Endodermal cell (in vitro differentiated cells): ENCODE data around the gene CPNE2. TPM values are rescaled to one million over a fixed set of nuclear protein-coding genes. Genes with fewer than 3 reads are reported as not detected.

ENCODE experiments used
- DNase-seq: peaks from one replicate; pipeline ENCODE4 v3.0.0-alpha.2; 2017
- H3K27ac ChIP-seq: 2 replicates; pipeline ENCODE4 v1.5.1; 2013; ENCODE audit warnings: mild to moderate bottlenecking, low read depth, low read length, moderate library complexity
- H3K27me3 ChIP-seq: 2 replicates; pipeline ENCODE4 v1.6.1; 2013; ENCODE audit warnings: mild to moderate bottlenecking, low read length, moderate library complexity; ENCODE audit not compliant: insufficient read depth, control insufficient read depth, poor library complexity, severe bottlenecking
- H3K36me3 ChIP-seq: 2 replicates; pipeline ENCODE4 v1.7.0; 2013; ENCODE audit warnings: mild to moderate bottlenecking, low read length, moderate library complexity; ENCODE audit not compliant: control insufficient read depth, insufficient read depth
- H3K4me1 ChIP-seq: one replicate; pipeline ENCODE4 v1.7.0; 2013; ENCODE audit warnings: low read length; ENCODE audit not compliant: control insufficient read depth, insufficient read depth
- H3K4me3 ChIP-seq: 2 replicates; pipeline ENCODE4 v1.5.1; 2013; ENCODE audit warnings: mild to moderate bottlenecking, low read length, moderate library complexity
- H3K9ac ChIP-seq: 2 replicates; pipeline ENCODE4 v1.6.1; 2013; ENCODE audit warnings: mild to moderate bottlenecking, low read length, moderate library complexity; ENCODE audit not compliant: poor library complexity, severe bottlenecking; ENCODE audit errors: extremely low read depth
- H3K9me3 ChIP-seq: 2 replicates; pipeline ENCODE4 v1.6.1; 2013; ENCODE audit warnings: mild to moderate bottlenecking, low read length, moderate library complexity; ENCODE audit not compliant: control insufficient read depth
- H3K27ac Mint-ChIP-seq: 2 replicates; pipeline ENCODE4 v1.8.0; 2020; ENCODE audit warnings: mixed read lengths
- H3K27me3 Mint-ChIP-seq: 2 replicates; pipeline ENCODE4 v1.8.0; 2021; ENCODE audit warnings: mild to moderate bottlenecking, mixed read lengths; ENCODE audit not compliant: insufficient read depth
- H3K36me3 Mint-ChIP-seq: 2 replicates; pipeline ENCODE4 v1.8.0; 2020; ENCODE audit warnings: low read depth, mixed read lengths
- H3K4me1 Mint-ChIP-seq: 2 replicates; pipeline ENCODE4 v1.8.0; 2020; ENCODE audit warnings: mixed read lengths
- H3K4me3 Mint-ChIP-seq: 2 replicates; pipeline ENCODE4 v1.8.0; 2020; ENCODE audit warnings: mild to moderate bottlenecking, moderate library complexity, mixed read lengths
- H3K9me3 Mint-ChIP-seq: 2 replicates; pipeline ENCODE4 v1.8.0; 2020; ENCODE audit warnings: mild to moderate bottlenecking, mixed read lengths
- CTCF ChIP-seq: fragments of 200-600 bp; sonication (generic); conservative IDR thresholded peaks from 2 replicates; pipeline ENCODE4 v1.5.0; 2021; ENCODE audit warnings: antibody characterized with exemption, mild to moderate bottlenecking
- WGBS, 2 experiments: methylation state at CpG; one replicate each; pipeline versions ENCODE4 v1.1.5 to v1.1.7; 2013; ENCODE audit warnings: missing lambda C conversion rate in 2 of 2, mixed read lengths in 1 of 2; ENCODE audit not compliant: insufficient coverage in 1 of 2, insufficient read length in 1 of 2; 5-methylcytosine and 5-hydroxymethylcytosine counted together
- total RNA-seq, 2 donors: library from RNA; stranded (reverse); fragmentation: NEBNext Ultra II Directional in 1 of 2; extraction: Animal tissue kit (Norgen Biotek cat#: 25700) in 1 of 2; gene quantifications; 2 replicates in 1 of 2; 3 replicates in 1 of 2; pipeline ENCODE4 v1.2.1, GENCODE V29; 2021

Gene CPNE2
- total RNA-seq, 2 donors from 2014 or later, result 12.3 to 16.6 TPM

GRCh38 chr16:57058291-57058861 is 34.0 kb upstream of the CPNE2 start:
- no peaks in the 10 kb centered on the region for H3K9me3 Mint-ChIP-seq

GRCh38 chr16:57060323-57061083 is 31.9 kb upstream of the CPNE2 start:
- Histone ChIP-seq H3K9ac (no peak overlapping the region), H3K4me1 (no peaks in the 10 kb centered on the region), H3K27me3 (no peaks in the 10 kb centered on the region), H3K4me3 (no peak overlapping the region), H3K9me3 (no peaks in the 10 kb centered on the region), H3K36me3 (no peaks in the 10 kb centered on the region), H3K27ac (no peak overlapping the region)
- 87 to 91% methylated on average over 5 to 9 of the region's 9 CpGs for WGBS, 2 experiments
- DNase-seq, result no peak
- H3K4me1 Mint-ChIP-seq, result no peaks in the 10 kb centered on the region
- no peak overlapping the region for H3K27ac Mint-ChIP-seq
- no peaks in the 10 kb centered on the region for H3K27me3 Mint-ChIP-seq
- no peak overlapping the region for H3K4me3 Mint-ChIP-seq
- no peak for TF ChIP-seq CTCF
- H3K36me3 Mint-ChIP-seq, result no peaks in the 10 kb centered on the region
- no peaks in the 10 kb centered on the region for H3K9me3 Mint-ChIP-seq

More at GRCh38 chr16:57058291-57058861, 34.0 kb upstream of the CPNE2 start:
- Mint-ChIP-seq H3K27ac (no peak overlapping the region), H3K4me3 (no peak overlapping the region), H3K36me3 (no peaks in the 10 kb centered on the region), H3K27me3 (no peaks in the 10 kb centered on the region), H3K4me1 (no peaks in the 10 kb centered on the region)
- Histone ChIP-seq H3K27ac (no peak overlapping the region), H3K36me3 (no peaks in the 10 kb centered on the region), H3K27me3 (no peaks in the 10 kb centered on the region), H3K4me3 (no peak overlapping the region), H3K9ac (no peak overlapping the region), H3K9me3 (no peaks in the 10 kb centered on the region), H3K4me1 (no peaks in the 10 kb centered on the region)
- TF ChIP-seq CTCF, result no peak
- no peak for DNase-seq
- 61 to 76% methylated on average over 6 to 9 of the region's 9 CpGs for WGBS, 2 experiments

- Histone ChIP-seq H3K27me3 (no peaks in the 10 kb centered on the region), H3K9ac (no peak overlapping the region), H3K27ac (no peak overlapping the region), H3K4me3 (no peak overlapping the region), H3K4me1 (no peaks in the 10 kb centered on the region), H3K36me3 (no peaks in the 10 kb centered on the region), H3K9me3 (no peaks in the 10 kb centered on the region)
- TF ChIP-seq CTCF, result no peak
- WGBS, 2 experiments, result 91 to 92% methylated on average over 7 to 11 of the region's 11 CpGs
- Mint-ChIP-seq H3K4me3 (no peak overlapping the region), H3K27me3 (peaks cover 1% of the 10 kb centered on the region), H3K9me3 (no peaks in the 10 kb centered on the region), H3K36me3 (no peaks in the 10 kb centered on the region), H3K27ac (no peak overlapping the region), H3K4me1 (no peaks in the 10 kb centered on the region)
- no peak for DNase-seq
These were observed 31.1 kb upstream of the CPNE2 start for GRCh38 chr16:57061084-57061905.
